OCI-LY7 (cell line): ENCODE data around the gene MVD.

Source experiments
- CTCF ChIP-seq: fragments of 200-600 bp; sonication (generic); conservative IDR thresholded peaks from 2 replicates; pipeline ENCODE4 v1.5.1; 2014; ENCODE audit warnings: mild to moderate bottlenecking, antibody characterized with exemption, low read length, moderate library complexity, mixed read lengths
- EZH2phosphoT487 ChIP-seq: fragments of 200-600 bp; sonication (generic); IDR thresholded peaks from 2 replicates; pipeline ENCODE4 v1.6.1; 2018; ENCODE audit warnings: low read depth, borderline replicate concordance, mild to moderate bottlenecking, mixed run types, antibody characterized with exemption, low read length, moderate library complexity, mixed read lengths

- TF ChIP-seq CTCF, result no peak
- no peak for TF ChIP-seq EZH2phosphoT487
Observed at GRCh38 chr16:88665148-88665547, 2.3 kb upstream of the MVD start.
